BE2C (cell line): ENCODE measurements around the gene NEURL3.

Experiments
- DNase-seq: peaks from one replicate; pipeline ENCODE4 v3.0.0-alpha.2; 2020
- H3K27me3 ChIP-seq: fragments of 250-450 bp; sonication (Bioruptor Pico); 2 replicates; pipeline ENCODE4 v1.5.1; 2020; ENCODE audit warnings: mild to moderate bottlenecking
- H3K36me3 ChIP-seq: fragments of 250-450 bp; sonication (Bioruptor Pico); 2 replicates; pipeline ENCODE4 v1.5.1; 2020; ENCODE audit warnings: mild to moderate bottlenecking
- H3K4me1 ChIP-seq: fragments of 250-450 bp; sonication (Bioruptor Pico); 2 replicates; pipeline ENCODE4 v1.5.1; 2020
- H3K4me3 ChIP-seq: 2 replicates; pipeline ENCODE4 v1.5.1; 2011; ENCODE audit warnings: low read depth, low read length
- H3K9me3 ChIP-seq: fragments of 250-450 bp; sonication (Bioruptor Pico); 2 replicates; pipeline ENCODE4 v1.5.1; 2020
- CTCF ChIP-seq: IDR thresholded peaks from 2 replicates; pipeline ENCODE4 v1.5.1; 2012; ENCODE audit warnings: mild to moderate bottlenecking, low read depth, low read length

The NEURL3 gene

GRCh38 chr2:96529376-96530143, 24.4 kb upstream of the NEURL3 start:
- Histone ChIP-seq H3K27me3 (no peaks in the 10 kb centered on the region), H3K4me3 (no peak overlapping the region), H3K36me3 (no peaks in the 10 kb centered on the region), H3K4me1 (no peaks in the 10 kb centered on the region), H3K9me3 (no peaks in the 10 kb centered on the region)
- DNase-seq = no peak
- no peak for TF ChIP-seq CTCF

DNA sequence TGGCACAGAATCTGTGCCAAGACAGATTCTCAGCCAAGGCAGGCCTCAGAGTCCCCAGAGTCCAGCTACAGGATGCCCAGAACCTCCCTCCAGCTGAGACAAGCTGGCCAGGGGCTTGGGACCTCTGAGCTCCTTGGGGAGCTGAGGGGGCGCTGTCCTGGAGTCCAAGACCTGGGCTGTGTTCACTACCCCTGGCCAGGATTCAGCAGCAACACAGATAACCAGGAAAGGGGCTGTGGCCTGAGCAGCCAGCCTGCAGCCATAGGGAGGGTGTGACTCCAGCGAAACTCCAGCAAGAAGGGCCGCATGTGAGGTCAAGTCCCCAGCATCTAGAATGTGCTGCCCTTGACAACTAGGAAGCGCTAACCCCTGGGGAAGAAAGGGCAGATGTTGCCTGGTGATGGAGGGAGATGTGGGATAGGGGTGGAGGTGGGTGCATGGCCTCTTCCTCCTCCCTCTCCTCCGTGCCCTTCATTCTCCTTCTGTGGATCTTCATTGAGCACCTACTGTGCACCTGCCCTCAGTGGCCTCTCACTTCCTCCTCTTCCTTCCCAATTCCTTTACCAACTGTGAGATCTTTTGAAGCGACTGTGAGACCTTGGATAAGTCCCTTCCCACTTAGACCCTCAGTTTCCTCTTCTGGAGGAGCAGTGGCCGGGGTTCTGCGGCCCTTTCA, 23.7 kb upstream of the NEURL3 start:
- no peak for TF ChIP-seq CTCF
- Histone ChIP-seq H3K4me1 (no peaks in the 10 kb centered on the region), H3K9me3 (no peaks in the 10 kb centered on the region), H3K27me3 (no peaks in the 10 kb centered on the region), H3K36me3 (no peaks in the 10 kb centered on the region), H3K4me3 (no peak overlapping the region)
- DNase-seq = no peak

DNA sequence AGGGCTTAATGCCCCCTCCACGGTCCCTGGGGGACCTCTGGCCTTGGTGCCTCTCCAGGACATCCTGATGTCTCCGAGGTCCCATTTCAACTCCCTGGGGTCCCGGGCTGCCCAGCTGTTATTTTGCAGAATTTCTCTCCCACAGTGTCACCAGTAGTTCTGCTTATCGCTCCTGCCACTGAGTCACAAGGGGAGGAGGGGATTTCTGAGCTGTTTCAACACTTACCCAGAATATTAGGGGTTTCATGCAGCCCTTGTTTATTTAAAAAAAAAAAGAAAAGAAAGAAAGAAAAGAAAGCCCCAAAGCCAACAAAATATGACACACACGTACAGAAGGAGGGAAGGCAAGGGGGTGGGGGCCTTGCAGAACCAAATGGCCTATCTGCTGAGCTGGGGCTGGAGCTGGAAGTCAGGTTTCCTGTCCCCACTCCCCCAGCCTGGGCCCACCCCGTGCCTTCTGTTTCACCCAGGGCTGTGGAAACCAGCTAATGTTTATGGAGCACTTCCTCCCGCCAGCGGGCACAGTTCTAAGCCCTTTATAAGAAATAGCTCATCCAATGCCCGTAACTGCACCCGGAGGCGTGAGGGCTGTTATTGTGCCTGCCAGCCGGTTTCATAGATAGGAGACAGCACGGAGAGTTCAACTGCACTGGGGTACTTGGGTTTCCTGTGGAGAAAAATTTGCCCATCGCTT, 23.0 kb upstream of the NEURL3 start:
- TF ChIP-seq CTCF = no peak
- peak overlapping the region; percentile 47 for H3K4me3 ChIP-seq
- no peak for DNase-seq
- no peaks in the 10 kb centered on the region for H3K36me3 ChIP-seq
- no peaks in the 10 kb centered on the region for H3K9me3 ChIP-seq
- no peaks in the 10 kb centered on the region for H3K4me1 ChIP-seq
- H3K27me3 ChIP-seq = no peaks in the 10 kb centered on the region

DNA sequence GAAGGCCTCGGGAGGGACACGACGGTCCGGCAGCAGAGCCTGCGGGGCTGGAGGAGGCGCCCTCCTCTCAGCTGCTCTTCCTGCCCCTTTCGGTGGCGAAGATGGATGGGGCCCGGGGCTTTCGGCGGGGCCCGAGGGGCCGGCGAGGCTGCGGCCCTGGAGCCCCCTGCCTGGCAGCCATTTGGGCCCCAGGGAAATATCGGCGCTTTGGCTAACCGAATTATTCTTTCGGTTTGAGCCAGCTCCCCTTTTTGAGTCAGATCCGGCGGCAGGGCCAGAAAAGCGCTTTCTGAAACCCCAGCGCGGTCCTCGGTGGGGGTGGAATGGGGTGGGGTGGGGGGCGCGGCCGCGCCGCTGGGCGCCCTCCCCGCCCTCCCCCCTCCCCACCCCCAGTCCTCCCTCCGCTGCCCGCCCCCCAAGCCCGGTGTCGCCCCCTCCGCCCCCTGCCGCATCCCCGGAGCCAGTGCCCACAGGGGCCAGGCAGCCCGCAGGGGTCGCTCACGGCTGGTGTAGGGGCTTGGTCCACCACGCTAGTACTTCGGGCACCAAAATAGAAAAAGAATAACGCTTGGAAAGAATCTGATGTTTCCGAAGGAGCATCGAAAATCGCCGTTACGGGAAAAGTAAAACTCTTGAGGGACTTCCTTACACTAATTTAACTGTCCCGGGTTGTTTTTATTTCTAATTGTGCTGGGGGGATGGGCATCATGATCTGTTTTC, 22.3 kb upstream of the NEURL3 start:
- TF ChIP-seq CTCF = peak; percentile 36
- peak; percentile 49 for DNase-seq
- H3K4me3 ChIP-seq = peak overlapping the region; percentile 47

GRCh38 chr2:96526615-96527285, 21.6 kb upstream of the NEURL3 start:
- TF ChIP-seq CTCF = no peak
- Histone ChIP-seq H3K4me1 (no peaks in the 10 kb centered on the region), H3K9me3 (no peaks in the 10 kb centered on the region), H3K4me3 (peak overlapping the region; percentile 43; the same call in 1 of the 2 replicates), H3K36me3 (no peaks in the 10 kb centered on the region), H3K27me3 (no peaks in the 10 kb centered on the region)
- no peak for DNase-seq

More for the DNA sequence above, 22.3 kb upstream of the NEURL3 start:
- H3K9me3 ChIP-seq = no peaks in the 10 kb centered on the region
- H3K36me3 ChIP-seq = no peaks in the 10 kb centered on the region
- no peaks in the 10 kb centered on the region for H3K4me1 ChIP-seq
- no peaks in the 10 kb centered on the region for H3K27me3 ChIP-seq
